Eye (tissue), 1 donor: Measurements from ENCODE around the gene TXNRD1.
A peak's percentile ranks its signal among the peaks of the same experiment; 100 is the strongest.
"Not testable (repeated sequence)": the region's sequence is repeated elsewhere in the genome, so short reads cannot be mapped to it uniquely, and the experiment has no call there.

Source experiments
- DNase-seq: peaks from one replicate; pipeline ENCODE4 v3.0.0-alpha.2; 2015

Gene TXNRD1

DNA sequence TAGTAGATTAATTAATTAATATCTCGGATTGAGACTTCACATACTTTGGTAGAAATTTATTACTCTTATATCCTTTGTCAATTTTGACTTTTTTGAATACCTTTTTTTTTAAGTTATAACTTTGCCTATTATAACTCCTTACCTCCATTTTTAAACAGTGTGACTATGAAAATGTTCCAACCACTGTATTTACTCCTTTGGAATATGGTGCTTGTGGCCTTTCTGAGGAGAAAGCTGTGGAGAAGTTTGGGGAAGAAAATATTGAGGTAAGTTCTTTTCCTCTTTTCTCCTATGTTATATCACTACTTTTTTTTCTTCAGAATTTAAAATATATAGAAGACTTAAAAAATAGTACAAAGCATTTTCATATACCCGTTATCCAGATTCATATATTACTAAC, 115.8 kb downstream of the TXNRD1 start:
- no peak for DNase-seq

DNA sequence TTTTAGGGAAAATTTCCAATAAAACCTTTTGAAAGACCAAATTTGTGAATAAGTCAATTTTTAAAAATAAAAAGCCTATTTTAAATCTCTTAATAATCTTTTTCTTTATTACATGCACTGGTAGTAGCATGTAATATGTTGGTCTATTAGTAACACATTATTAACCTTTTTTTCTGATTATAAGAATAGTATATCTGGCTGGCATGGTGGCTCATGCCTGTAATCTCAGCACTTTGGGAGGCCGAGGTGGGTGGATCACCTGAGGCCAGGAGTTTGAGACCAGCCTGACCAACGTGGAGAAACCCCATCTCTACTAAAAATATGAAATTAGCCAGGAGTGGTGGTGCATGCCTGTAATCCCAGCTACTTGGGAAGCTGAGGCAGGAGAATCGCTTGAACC, 116.7 kb downstream of the TXNRD1 start:
- not testable (repeated sequence) for DNase-seq

DNA sequence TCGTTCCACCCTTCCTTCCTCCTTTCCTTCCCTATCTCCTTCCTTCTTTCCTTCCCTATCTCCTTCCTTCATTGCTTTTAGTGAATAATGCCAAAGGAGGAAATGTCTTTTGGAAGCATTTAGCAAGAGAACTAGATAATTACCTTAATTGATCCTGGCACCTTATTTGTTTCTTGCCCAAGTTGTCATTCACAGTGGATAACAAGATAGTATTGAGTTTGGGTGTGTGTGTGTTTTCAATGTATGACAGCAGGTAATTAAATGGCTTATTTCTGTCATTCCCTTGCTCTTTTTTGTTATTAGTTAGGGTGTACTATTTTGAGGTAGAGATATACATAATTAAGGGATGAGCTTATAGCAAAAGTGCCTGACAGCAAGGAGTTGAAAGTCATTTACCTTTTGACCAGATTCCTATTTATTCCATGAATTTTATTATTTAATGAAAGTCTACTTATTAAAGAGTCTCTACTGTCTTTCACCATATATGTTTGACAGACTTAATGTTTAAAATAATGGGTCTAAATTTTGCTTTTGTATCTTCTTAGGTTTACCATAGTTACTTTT, 118.2 kb downstream of the TXNRD1 start:
- no peak for DNase-seq

DNA sequence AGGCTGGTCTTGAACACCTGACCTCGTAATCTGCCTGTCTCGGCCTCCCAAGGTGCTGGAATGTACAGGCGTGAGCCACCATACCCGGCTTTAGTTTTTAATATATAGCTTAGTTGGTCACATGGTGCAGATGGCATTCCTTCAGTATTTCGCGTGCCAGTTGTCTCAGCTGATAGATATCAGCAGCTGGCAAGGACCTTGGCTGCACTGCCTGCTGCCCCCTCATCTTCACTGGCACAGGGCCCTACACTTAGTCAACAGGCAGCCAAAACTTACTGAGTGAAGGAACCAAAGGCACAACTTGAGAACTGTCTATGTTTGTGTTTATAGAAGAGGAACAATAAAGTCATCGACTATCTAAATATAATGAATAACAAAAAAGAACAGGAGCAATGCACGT, 119.0 kb downstream of the TXNRD1 start:
- no peak for DNase-seq

DNA sequence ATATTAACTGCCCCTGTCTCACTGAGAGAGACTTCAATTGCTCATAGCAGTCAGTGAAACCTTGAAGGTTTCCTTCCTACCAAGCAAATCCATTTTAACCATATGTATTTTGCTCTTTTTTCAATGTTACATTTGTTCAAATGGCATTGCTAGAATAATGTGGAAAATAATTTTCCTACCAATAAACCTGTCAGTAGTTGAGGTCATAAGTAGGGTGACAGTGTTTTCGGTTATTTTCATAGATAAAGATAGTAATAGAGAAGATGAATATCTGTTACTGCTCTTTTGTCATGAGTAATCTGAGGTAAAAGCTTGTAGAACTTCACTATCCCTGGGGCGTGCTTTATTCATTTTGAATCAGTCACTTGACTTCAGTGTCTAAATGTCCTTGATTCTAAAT, 120.5 kb downstream of the TXNRD1 start:
- no peak for DNase-seq

DNA sequence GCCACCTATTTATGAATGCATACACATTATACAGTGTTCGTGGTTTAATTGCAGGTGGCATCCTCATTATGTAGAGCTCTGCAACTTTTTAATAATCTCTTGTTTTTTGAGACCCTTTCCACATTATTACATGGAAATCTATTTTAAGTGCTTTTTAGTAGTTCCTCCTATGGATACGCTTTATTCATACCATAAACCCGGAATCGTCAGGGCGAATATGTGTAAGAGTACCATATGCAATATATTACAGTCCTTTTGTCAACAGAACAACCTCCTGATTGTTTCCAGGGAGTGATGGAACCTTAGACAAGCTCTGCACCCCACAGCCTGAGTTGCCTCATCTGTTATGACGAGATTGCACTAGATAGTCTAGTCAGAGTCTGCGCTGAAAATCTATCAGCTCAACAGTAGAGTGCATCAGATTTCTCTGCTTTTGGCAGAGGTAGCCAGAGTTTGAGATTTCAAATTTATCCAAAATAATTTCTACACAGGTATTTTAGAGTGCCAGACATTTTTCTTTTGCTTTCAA, 121.5 kb downstream of the TXNRD1 start:
- no peak for DNase-seq

DNA sequence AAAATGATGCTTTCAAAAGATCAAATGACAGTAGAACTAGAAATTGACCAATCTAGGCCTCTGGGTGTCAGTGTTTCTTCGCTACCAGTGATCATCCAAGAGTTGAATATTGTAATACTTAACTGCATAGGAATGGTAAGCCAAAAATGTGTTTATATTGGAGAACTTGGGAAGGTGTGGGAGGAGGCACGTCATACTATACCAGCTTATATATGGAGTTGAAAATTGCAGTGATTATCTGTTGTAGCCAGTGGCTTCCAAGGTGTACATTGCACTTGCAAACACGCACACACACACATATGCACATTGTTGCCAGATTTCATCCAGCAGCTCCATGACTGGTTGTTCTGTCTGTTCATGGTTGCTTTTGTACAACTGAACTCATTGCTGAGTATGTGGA, 124.1 kb downstream of the TXNRD1 start:
- peak; percentile 31 for DNase-seq

DNA sequence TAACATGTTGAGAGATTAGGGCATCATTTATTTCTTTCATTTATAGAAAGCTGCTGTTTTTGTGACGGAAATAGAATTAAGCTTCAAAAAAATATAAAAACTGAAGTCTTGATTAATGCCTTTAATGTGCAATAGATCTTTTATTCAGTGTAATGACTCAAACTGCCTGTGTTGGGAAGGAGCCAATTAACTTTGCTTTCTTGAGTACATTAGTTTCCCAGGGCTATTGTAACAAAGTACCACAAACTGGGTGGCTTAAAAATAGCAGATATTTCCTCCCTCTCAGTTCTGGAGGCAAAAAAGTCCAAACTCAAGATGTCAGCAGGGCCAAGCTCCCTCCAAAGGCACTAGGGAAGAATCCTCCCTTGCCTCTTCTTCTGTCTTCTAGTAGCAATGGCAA, 124.6 kb downstream of the TXNRD1 start:
- peak; percentile 3 for DNase-seq

DNA sequence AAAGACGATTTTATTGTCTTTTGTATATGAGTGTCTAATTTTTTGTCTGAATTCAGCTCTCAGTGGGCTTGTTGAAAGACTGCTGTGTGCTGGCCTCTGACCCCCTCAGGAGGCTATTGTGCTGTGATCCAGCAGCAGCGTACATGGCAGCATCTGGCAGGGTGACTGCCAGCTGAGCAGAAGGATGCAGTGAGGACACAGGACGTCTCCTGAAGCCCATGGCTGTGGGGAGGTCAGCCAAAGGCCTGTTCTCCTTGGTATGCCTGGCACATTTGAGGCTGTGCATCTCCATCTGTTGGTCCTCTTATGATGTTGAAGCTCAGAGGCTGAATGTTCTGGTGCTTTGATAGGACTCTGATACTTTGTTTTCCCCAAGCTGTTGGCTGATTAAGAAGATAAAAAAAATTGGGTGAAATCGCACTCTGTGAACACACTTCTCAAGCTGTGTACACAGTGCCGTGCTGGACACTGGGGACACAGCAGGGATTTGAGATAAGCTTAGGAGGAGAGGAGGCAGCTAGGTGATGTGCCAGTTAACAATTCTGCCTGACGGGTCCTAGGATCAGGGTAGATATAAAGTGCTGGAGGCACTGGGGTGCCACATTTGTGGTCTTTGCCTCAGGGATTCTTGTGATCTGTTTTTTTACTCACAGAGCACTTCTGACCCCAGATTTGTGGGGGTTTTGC, 125.5 kb downstream of the TXNRD1 start:
- peak; percentile 26 for DNase-seq

DNA sequence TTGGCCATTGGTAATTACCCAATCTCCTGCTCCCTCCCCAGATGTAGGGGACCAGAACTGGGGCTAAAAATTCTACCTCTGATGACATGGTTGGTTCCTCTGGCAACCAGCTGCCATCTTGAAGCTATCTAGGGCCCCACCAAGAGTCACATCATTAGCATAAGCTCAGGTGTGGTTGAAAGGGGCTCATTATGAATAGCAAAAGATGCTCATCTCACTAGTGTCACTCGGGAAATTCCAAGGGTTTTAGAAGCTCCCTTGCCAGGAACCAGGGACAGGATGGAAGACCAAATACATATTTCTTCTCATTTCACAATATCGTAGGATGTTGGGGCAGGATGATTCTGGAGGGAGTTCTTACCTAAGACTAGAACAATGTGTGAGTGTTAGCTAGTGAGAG, 126.6 kb downstream of the TXNRD1 start:
- no peak for DNase-seq

DNA sequence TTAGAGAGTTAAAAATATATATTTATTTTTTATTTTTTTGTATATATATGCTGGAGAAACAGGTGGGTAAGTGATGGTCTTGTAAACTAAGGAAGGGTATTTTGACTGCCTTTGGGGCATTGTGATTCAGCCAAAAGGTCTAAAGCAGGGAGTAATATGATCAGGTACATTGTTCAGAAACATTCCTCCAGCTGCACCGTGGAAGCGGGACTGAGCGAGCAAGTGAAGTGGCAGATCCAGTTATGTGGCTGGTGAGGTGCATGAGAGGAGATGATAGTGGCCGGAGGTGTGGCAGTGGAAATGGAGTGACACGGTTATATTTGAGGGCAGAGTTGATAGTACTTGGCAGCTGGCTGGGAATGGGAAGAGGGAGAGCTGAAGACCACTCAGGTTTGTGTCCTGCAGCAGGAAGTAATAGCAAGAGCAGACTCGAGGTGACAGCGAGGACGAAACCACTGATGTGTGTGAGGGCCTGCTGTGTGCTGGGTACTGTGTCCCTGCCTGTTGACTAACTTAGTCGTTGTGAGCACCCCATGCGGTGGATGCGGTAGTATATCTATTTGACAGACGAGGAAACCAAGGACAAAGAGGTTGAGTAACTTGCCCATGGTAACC, 127.2 kb downstream of the TXNRD1 start:
- no peak for DNase-seq

DNA sequence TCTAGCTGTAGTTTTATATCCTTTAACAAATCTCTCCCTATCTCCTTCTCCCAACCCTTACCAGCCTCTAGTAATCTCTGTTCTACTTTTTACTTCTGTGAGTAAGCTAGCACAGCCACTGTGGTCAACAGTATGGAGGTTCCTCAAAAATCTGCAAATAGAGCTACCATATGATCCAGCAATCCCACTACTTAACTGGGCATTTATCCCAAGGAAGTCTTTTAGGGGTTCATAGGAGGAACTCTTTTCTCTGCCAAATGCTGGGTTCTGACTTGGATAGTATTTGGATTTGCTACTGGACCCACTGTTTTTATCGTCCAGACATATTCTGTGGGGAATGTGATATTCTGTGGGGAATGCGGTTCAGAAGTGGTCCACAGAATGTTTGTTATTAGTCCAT, 129.1 kb downstream of the TXNRD1 start:
- no peak for DNase-seq

DNA sequence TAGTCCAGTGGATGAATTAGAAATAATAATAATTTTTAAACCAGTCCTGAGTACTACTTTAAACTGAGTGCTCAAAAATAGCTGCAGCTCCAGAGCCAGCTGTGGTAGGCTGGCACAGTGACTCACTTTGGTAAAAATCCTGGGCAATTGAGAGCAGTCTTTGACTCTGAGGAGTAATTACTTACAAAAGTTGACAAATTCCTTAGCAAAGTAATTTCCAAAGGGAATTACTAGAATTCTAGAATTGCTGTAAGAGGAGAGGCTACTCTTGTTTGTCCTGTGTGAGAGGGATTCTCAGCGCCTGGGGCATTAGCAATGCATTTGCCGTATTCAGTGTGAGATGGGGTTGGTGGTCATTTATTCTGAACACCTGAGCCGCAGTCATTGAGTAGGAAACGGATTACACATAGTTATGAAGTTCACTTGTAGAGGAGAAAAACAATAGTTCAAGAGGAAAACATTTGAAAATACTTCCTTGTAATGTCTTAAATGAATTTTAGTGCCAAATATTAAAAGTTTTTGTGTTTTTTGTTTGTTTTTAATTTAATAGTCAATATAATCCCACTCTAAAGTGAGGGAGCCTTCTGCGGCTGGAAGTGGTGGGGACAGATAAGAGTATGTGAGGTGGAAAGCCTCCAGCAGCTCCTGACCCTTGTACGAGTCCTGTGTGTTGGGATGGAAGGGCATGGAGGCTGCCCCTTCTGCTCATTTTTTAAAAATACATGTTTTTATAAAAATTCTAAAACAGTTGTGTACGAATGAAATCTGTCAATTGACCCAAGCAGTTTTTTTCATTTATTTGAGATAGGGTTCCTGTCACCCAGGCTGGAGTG, 129.9 kb downstream of the TXNRD1 start:
- DNase-seq, result no peak

DNA sequence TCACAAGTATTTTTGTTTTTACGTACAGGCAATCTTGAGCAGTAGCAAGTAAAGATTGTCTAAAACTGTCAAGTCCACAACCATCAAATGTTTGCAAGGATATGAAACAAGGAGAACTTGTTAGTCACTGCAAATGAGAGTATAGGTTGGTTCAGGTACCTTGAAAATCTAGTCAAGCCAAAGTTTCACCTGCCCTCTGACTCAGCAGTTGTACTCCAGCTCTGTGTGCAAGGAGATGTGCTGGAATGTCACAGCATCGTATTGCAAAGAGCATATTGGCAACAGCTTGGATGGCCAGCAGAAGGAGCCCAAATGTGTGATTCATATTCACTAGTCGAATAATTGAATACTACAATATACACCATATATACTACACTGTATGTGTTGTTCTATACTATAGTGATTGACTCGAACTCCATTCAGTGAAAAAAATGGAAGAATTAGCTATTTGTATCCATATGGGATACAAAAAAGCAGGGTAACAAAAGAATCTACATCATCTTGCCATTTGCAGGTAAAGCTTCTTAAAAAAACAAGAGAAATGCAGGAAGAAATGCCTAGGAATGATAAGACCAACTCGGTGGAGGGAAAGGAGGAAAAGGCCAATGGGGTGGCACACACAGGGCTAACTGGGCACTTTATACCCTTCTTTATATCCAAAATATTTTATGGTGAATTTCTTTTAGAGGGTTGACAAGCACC, 131.9 kb downstream of the TXNRD1 start:
- DNase-seq, result no peak

DNA sequence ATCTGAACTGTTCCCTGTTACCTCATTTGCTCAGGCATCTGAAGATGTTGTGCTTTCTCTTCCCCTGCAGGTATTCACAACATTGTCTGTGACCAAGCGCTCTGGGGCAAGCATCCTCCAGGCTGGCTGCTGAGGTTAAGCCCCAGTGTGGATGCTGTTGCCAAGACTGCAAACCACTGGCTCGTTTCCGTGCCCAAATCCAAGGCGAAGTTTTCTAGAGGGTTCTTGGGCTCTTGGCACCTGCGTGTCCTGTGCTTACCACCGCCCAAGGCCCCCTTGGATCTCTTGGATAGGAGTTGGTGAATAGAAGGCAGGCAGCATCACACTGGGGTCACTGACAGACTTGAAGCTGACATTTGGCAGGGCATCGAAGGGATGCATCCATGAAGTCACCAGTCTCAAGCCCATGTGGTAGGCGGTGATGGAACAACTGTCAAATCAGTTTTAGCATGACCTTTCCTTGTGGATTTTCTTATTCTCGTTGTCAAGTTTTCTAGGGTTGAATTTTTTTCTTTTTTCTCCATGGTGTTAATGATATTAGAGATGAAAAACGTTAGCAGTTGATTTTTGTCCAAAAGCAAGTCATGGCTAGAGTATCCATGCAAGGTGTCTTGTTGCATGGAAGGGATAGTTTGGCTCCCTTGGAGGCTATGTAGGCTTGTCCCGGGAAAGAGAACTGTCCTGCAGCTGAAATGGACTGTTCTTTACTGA, 132.9 kb downstream of the TXNRD1 start:
- no peak for DNase-seq

DNA sequence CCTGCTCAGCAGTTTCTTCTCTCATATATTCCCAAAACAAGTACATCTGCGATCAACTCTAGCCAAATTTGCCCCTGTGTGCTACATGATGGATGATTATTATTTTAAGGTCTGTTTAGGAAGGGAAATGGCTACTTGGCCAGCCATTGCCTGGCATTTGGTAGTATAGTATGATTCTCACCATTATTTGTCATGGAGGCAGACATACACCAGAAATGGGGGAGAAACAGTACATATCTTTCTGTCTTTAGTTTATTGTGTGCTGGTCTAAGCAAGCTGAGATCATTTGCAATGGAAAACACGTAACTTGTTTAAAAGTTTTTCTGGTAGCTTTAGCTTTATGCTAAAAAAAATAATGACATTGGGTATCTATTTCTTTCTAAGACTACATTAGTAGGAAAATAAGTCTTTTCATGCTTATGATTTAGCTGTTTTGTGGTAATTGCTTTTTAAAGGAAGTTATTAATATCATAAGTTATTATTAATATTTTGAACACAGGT, 133.5 kb downstream of the TXNRD1 start:
- no peak for DNase-seq

DNA sequence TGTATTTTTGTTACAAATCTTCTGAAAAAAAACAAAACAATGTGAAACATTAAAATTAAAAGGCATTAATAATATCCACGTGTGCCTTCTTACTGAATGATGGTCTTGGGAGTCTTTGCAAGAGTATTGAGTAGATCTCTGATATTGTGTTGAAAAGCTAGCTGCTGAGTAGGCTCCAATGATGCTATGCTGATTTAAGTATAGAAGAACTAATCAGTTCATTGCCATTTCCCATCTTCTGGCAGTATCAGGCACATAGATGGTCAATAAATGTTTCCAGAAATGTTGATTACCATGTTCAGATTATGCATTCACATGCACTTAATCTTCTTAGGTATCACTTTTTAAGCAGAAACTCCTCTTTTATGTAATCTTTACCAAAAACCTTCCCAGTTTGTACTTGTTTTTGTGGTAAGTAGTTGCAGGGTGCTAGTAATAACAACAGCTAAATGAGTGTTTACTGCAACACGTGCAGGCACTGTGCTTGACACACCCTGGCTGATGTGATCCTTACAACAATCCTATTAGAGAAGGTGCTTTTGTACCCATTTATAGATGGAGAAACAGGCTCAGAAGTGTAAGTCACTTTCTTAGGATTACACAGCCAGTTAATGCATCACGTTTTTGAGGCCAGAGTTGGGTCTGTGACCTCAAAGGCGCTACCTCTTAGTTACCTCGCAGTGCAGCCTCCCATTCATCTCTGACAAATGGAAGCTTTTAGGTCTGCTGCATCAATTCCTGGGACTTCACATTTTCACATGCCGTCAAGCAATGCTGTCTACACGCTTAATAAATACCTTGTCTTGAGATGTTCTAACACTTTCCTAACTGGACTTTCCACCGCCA, 134.9 kb downstream of the TXNRD1 start:
- DNase-seq, result no peak

DNA sequence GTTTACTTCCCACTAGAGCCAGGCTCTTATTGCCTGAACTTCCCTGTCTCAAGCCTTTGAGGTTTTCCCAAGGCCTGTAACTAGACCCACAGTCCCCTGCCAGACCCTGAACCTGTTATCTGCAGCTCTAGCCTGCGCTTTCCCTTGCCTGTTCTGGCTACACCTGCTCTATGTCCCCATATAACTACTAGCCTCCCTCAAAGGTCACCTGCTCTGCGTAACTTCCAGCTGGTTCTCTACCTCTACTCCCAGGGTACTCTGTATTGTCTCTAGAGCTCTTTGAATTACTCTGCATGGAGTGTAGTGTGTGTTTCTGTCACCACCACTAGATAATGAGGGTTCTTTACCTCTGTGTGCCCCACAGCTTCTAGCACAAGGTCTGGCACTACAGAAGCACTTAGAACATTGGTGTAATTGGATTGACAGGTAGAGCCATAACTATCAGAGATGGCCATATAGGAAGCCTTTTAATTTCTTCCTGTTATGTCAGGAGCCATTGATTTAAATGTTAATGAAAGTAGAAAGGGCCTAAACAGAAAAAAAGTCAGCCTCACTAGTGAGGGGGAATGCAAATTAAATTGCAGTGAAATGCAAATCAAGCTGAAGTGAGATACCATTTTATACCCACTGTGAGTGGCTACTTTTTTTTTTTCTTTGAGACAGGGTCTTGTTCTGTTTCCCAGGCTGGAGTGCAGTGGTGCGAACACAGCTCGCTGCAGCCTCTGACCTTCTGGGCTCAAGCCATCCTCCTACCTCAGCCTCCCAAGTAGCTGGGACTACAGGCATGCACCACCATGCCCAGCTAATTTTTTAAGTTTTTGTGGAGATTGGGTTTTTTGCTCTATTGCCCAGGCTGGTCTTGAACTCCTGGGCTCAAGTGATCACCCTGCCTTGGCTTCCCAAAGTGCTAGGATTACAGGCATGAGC, 135.7 kb downstream of the TXNRD1 start:
- no peak for DNase-seq

DNA sequence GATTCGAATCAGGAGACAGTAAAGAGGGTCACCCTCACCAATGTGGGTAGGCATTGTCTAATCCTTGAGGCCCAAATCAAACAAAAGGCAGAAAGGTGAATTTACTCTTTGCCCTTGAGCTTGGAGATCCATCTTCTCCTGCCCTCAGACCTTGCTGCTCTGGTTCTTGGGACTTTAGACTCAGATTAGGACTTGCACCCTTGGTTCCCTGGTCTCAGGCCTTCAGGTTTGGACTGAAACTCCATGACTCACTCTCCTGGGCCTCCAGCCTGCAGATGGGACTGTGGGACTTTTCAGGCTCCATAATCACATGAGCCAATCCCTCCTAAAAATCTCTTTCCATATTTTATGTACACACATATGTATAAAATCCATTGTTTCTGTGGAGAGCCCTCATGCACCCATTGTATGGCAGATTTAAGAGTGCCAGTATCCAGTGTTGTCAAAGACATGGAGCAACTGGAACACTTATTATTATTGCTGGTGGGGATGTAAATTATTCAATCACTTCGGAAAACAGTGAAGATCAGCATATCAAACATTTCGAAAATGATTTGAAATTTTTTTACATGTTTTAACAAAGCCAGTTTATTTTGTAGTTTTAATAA, 136.6 kb downstream of the TXNRD1 start:
- DNase-seq, result no peak
